Tibial nerve (tissue), 3 donors: ENCODE measurements around the gene NOTCH3.

Experiments
- POLR2A ChIP-seq, 2 donors: fragments of 450-650 bp; IDR thresholded peaks; one replicate each; pipeline ENCODE4 v1.6.1; 2017; ENCODE audit warnings: antibody characterized with exemption in 2 of 2, mild to moderate bottlenecking in 2 of 2, moderate library complexity in 2 of 2
- TF ChIP-seq, protein P1 (sequence below), 5 experiments: fragments of 200-600 bp in 3 of 5; fragments of 450-650 bp in 2 of 5; sonication (generic) in 3 of 5; IDR thresholded peaks; one replicate each; pipeline ENCODE4 v1.5.1; 2016 to 2019; ENCODE audit warnings: antibody characterized with exemption in 5 of 5, mild to moderate bottlenecking in 3 of 5, moderate library complexity in 2 of 5

DNA sequence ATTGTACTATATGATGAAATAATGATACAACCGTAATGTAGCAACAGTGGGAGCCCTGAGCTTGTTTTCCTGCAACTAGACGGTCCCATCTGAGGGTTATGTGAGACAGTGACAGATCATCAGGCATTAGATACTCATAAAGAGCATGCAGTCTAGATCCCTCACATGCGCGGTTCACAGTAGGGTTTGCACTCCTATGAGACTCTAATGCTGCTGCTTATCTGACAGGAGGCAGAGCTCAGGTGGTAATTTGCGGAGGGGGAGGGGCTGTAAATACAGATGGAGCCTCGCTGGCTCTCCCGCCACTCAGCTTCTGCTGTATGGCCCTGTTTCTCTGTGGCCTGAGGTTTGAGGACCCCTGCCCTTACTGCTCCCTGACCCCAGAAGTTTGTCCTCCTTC is 17.7 kb upstream of the NOTCH3 start:
- TF ChIP-seq, protein P1, sequence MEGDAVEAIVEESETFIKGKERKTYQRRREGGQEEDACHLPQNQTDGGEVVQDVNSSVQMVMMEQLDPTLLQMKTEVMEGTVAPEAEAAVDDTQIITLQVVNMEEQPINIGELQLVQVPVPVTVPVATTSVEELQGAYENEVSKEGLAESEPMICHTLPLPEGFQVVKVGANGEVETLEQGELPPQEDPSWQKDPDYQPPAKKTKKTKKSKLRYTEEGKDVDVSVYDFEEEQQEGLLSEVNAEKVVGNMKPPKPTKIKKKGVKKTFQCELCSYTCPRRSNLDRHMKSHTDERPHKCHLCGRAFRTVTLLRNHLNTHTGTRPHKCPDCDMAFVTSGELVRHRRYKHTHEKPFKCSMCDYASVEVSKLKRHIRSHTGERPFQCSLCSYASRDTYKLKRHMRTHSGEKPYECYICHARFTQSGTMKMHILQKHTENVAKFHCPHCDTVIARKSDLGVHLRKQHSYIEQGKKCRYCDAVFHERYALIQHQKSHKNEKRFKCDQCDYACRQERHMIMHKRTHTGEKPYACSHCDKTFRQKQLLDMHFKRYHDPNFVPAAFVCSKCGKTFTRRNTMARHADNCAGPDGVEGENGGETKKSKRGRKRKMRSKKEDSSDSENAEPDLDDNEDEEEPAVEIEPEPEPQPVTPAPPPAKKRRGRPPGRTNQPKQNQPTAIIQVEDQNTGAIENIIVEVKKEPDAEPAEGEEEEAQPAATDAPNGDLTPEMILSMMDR (IDR thresholded peaks at IDR 0.05), result no peak
- TF ChIP-seq POLR2A (IDR thresholded peaks at IDR 0.05), result no peak
